DMS79 (cell line): Measurements from ENCODE around the gene TNFRSF12A.

Source experiments
- DNase-seq: peaks from one replicate; lab custom pipeline; 2025; lab: John Stamatoyannopoulos, UW

Gene TNFRSF12A

GRCh38 chr16:3020247-3020603 is at the start of gene TNFRSF12A:
TNFRSF12A (plus strand) TSS chr16:3020368; CDS start chr16:3020398, 30 bp downstream.
- DNase-seq = no peak

- no peak for DNase-seq
Observed at GRCh38 chr16:2970563-2970962, 49.6 kb upstream of the TNFRSF12A start.

GRCh38 chr16:2971134-2971984 is 48.8 kb upstream of the TNFRSF12A start:
- no peak for DNase-seq

- DNase-seq = no peak
Observed at GRCh38 chr16:2971985-2972784, 48.0 kb upstream of the TNFRSF12A start.

GRCh38 chr16:2973093-2973492 is 47.1 kb upstream of the TNFRSF12A start:
- DNase-seq = peak; percentile 33

- DNase-seq = no peak
Observed at GRCh38 chr16:2973605-2974318, 46.4 kb upstream of the TNFRSF12A start.

- DNase-seq = no peak
Observed at GRCh38 chr16:2974319-2975056, 45.7 kb upstream of the TNFRSF12A start.

GRCh38 chr16:2975161-2975795 is 44.9 kb upstream of the TNFRSF12A start:
- DNase-seq = no peak

GRCh38 chr16:2976201-2976600 is 44.0 kb upstream of the TNFRSF12A start:
- DNase-seq = no peak

GRCh38 chr16:2976673-2977072 is 43.5 kb upstream of the TNFRSF12A start:
- no peak for DNase-seq

GRCh38 chr16:2977440-2977839 is 42.7 kb upstream of the TNFRSF12A start:
- DNase-seq = peak; percentile 86

GRCh38 chr16:2979669-2980226 is 40.4 kb upstream of the TNFRSF12A start:
- DNase-seq = no peak

GRCh38 chr16:2980227-2981176 is 39.7 kb upstream of the TNFRSF12A start, which contains the start of gene PKMYT1:
PKMYT1 (minus strand) TSS chr16:2980446; CDS start chr16:2979657, 789 bp downstream.
- DNase-seq = peak; percentile 62

- no peak for DNase-seq
Observed at GRCh38 chr16:2981177-2981898, 38.8 kb upstream of the TNFRSF12A start.

GRCh38 chr16:2981899-2982250 is 38.3 kb upstream of the TNFRSF12A start:
- no peak for DNase-seq

GRCh38 chr16:2982402-2982801 is 37.8 kb upstream of the TNFRSF12A start:
- DNase-seq = no peak

- peak; percentile 44 for DNase-seq
Observed at GRCh38 chr16:2983706-2984136, 36.4 kb upstream of the TNFRSF12A start.

GRCh38 chr16:2985462-2985861 is 34.7 kb upstream of the TNFRSF12A start:
- no peak for DNase-seq

GRCh38 chr16:2985893-2986355 is 34.2 kb upstream of the TNFRSF12A start:
- DNase-seq = no peak
